ENCODE results near the gene DDIT4L. TPM values are rescaled to one million over a fixed set of nuclear protein-coding genes. Genes with fewer than 3 reads are reported as not detected.

The DDIT4L gene
- total RNA-seq, 1 experiment from 2014 or later, result 2.1 TPM

GRCh38 chr4:100147684-100148083 lies 42.6 kb downstream of the DDIT4L start:
- H3K9me3 Mint-ChIP-seq, result peaks cover 0 to 2% of the 10 kb centered on the region in 2 experiments; a peak in 1 of 5 replicates
- WGBS (ENCODE audit: extremely low coverage, insufficient read length, low lambda C conversion rate), result no CpG with 5 or more reads among the region's 1 CpG
- no peak overlapping the region for H3K56ac ChIP-seq (ENCODE audit: insufficient read length, low read depth, low read length)
- no peak overlapping the region for H2BK20ac ChIP-seq (ENCODE audit: low read depth, low read length, poor library complexity, severe bottlenecking)
- no peak overlapping the region for H3K27ac ChIP-seq (ENCODE audit: insufficient read length, low read depth, low read length)
- H4K91ac ChIP-seq (ENCODE audit: insufficient read length, low read depth, low read length), result no peak overlapping the region
- DNase-seq, result no peak
- no peak overlapping the region for H3K4me3 Mint-ChIP-seq
- no peak overlapping the region for H3K4ac ChIP-seq (ENCODE audit: low read depth, low read length)
- H4K20me1 ChIP-seq (ENCODE audit: control insufficient read depth, insufficient read depth, insufficient read length), result no peaks in the 10 kb centered on the region
- no peaks in the 10 kb centered on the region for H3K79me2 ChIP-seq (ENCODE audit: insufficient read depth, low read length)
- H3K27ac Mint-ChIP-seq, result no peak overlapping the region
- no peaks in the 10 kb centered on the region for H3K23me2 ChIP-seq (ENCODE audit: insufficient read length, low read depth, low read length, poor library complexity, severe bottlenecking)
- H3T11ph ChIP-seq (ENCODE audit: low read length), result no peak overlapping the region
- no peaks in the 10 kb centered on the region for H3K9me3 ChIP-seq (ENCODE audit: control insufficient read depth, low read depth, low read length)
- no peak overlapping the region for H4K5ac ChIP-seq (ENCODE audit: insufficient read length, low read depth, low read length)
- no peaks in the 10 kb centered on the region for H3K79me1 ChIP-seq (ENCODE audit: insufficient read depth, low read depth, low read length, poor library complexity, severe bottlenecking)
- no peak overlapping the region for H3K9ac ChIP-seq (ENCODE audit: extremely low read depth, insufficient read length, low read length)
- no peak overlapping the region for H3K4me2 ChIP-seq (ENCODE audit: insufficient read depth, insufficient read length, low read length)
- H2BK15ac ChIP-seq (ENCODE audit: low read depth, low read length), result no peak overlapping the region
- no peaks in the 10 kb centered on the region for H3K27me3 ChIP-seq (ENCODE audit: insufficient read depth, low read length)
- H3K4me1 Mint-ChIP-seq, result no peaks in the 10 kb centered on the region
- no peak overlapping the region for H2AFZ ChIP-seq (ENCODE audit: low read length)
- no peaks in the 10 kb centered on the region for H3K27me3 Mint-ChIP-seq (ENCODE audit: low read depth)
- no peak overlapping the region for H2BK5ac ChIP-seq (ENCODE audit: insufficient read length, low read length)
- H3K14ac ChIP-seq (ENCODE audit: insufficient read depth, low read length), result no peak overlapping the region
- H3K23ac ChIP-seq (ENCODE audit: insufficient read length, low read depth, low read length), result no peak overlapping the region
- no peak overlapping the region for H2BK12ac ChIP-seq (ENCODE audit: insufficient read length, low read depth, low read length)
- no peak for TF ChIP-seq CTCF (conservative IDR thresholded peaks at IDR 0.05)
- no peak overlapping the region for H2AK5ac ChIP-seq (ENCODE audit: insufficient read length, low read length)
- no peaks in the 10 kb centered on the region; a peak in 1 of 7 replicates for H3K36me3 Mint-ChIP-seq (ENCODE audit: insufficient read depth in 1 of 3, low read depth in 3 of 3)
- H3K18ac ChIP-seq (ENCODE audit: insufficient read length, low read depth, low read length), result no peak overlapping the region
- H3K4me1 ChIP-seq (ENCODE audit: insufficient read depth, low read length), result no peaks in the 10 kb centered on the region
- H2BK120ac ChIP-seq (ENCODE audit: low read depth, low read length, poor library complexity, severe bottlenecking), result no peak overlapping the region
- H4K8ac ChIP-seq (replicated peaks; ENCODE audit: insufficient read length, low read depth, low read length), result no peak overlapping the region
